ENCODE data around the gene KLK8.

Gene KLK8

DNA sequence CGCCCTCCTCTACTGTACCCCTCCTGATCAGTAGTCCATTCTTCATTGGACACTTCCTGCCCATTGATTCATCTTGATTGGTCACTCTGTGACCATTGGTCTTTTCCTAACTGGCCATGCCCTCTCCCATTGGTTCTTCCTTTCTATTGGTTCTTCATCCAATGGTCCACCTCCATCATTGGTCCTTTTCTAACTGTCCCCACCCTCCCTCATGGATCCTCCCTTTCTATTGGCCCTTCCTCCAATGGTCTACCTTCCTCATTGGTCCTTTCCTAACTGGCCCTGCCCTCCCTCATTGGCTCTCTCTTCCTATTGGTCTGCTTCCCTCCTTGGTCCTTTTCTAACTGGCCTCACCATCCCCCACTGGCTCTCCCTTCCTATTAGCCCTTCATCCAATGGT, 39.2 kb downstream of the KLK8 start:
- no peak for DNase-seq (ENCODE audit: low read depth)
- H3K4me3 ChIP-seq (ENCODE audit: low read depth, low read length) = no peak overlapping the region
- TF ChIP-seq, protein P1, sequence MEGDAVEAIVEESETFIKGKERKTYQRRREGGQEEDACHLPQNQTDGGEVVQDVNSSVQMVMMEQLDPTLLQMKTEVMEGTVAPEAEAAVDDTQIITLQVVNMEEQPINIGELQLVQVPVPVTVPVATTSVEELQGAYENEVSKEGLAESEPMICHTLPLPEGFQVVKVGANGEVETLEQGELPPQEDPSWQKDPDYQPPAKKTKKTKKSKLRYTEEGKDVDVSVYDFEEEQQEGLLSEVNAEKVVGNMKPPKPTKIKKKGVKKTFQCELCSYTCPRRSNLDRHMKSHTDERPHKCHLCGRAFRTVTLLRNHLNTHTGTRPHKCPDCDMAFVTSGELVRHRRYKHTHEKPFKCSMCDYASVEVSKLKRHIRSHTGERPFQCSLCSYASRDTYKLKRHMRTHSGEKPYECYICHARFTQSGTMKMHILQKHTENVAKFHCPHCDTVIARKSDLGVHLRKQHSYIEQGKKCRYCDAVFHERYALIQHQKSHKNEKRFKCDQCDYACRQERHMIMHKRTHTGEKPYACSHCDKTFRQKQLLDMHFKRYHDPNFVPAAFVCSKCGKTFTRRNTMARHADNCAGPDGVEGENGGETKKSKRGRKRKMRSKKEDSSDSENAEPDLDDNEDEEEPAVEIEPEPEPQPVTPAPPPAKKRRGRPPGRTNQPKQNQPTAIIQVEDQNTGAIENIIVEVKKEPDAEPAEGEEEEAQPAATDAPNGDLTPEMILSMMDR (IDR thresholded peaks at IDR 0.05; ENCODE audit: low read depth, low read length, missing control alignments) = no peak
- in situ Hi-C loops (cut with HindIII; ENCODE audit: low sequenced_read_pairs) = no loop called here

DNA sequence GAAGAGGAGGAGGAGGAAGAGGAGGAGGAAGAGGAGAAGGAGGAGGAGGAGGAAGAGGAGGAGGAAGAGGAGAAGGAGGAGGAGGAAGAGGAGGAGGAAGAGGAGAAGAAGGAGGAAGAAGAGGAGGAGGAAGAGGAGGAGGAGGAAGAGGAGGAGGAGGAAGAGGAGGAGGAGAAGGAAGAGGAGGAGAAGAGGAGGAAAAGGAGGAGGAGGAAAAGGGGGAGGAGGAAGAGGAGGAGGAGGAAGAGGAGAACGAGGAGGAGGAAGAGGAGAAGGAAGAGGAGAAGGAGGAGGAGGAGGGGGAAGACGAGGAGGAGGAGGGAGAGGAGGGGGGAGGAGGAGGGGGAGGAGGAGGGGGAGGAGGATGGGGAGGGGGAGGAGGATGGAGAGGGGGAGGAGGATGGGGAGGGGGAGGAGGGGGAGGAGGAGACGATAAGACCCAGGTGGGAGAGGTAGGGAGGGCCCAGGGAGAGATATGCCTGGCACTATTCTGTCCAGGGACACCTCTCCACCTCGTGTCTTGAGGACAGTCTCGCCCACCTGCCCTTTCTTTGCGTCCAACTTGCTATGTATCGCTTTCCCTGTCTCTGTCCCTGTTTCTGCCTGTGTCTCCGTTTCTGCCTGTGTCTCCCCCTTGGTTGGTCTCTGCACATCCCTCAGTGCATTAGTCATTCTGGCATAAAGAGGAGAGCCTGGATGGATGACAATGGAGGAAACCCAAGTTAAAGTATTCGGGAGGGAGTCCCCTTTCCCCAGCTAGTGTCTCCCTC, 41.5 kb downstream of the KLK8 start:
- no peak for DNase-seq (ENCODE audit: low read depth)
- TF ChIP-seq, protein P1 (IDR thresholded peaks at IDR 0.05; ENCODE audit: low read depth, low read length, missing control alignments) = no peak
- H3K4me3 ChIP-seq (ENCODE audit: low read depth, low read length) = no peak overlapping the region
- in situ Hi-C loops (cut with HindIII; ENCODE audit: low sequenced_read_pairs) = no loop called here

DNA sequence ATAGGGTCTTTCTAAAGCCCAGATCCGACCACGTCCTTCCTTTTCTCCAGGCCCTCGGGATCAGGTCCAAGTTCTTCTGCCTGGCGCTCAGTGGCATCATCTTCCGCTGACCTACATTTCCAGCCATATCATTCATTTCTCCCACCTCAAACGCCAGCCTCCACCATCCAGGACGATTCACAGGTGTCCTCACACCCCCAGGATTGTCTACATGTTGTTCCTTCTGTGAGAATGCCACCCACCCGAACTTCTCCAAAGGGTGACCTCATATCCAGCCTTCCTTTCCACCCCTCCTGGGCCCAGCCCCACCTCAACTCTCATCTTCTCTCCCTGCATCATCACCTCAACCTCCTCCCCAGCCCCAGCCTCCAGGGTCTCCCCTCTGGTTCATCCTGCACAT, 43.8 kb downstream of the KLK8 start:
- H3K4me3 ChIP-seq (ENCODE audit: low read depth, low read length) = no peak overlapping the region
- no peak for DNase-seq (ENCODE audit: low read depth)
- TF ChIP-seq, protein P1 (IDR thresholded peaks at IDR 0.05; ENCODE audit: low read depth, low read length, missing control alignments) = no peak
- in situ Hi-C loops (cut with HindIII; ENCODE audit: low sequenced_read_pairs) = no loop called here

DNA sequence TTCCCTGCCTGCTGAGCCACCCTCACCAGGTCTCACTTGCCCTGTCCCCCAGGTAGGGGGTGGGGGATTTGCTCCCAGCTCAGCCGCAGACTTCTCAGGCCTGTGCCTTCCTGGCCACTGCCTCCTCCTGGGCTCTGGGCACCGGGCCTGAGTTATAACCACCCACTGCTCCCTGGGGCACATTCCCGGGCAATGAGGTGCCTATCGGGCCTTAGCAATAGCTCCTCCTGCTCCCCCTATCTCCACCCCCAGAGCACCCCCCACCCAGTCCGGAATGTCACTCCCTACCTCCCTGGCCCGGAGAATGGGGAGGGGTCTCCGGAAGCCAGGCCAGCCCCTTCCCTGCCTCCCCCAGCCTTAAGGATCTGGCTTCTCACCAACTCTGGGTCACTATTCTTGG, 48.5 kb downstream of the KLK8 start, which contains the start of gene KLK5:
TSS of gene KLK5 (minus strand) at position 129 of the 400 bp plus-strand sequence. CDS start 381 bp downstream, outside the sequence.
- no peak for DNase-seq (ENCODE audit: low read depth)
- TF ChIP-seq, protein P1 (IDR thresholded peaks at IDR 0.05; ENCODE audit: low read depth, low read length, missing control alignments) = no peak
- in situ Hi-C loops (cut with HindIII; ENCODE audit: low sequenced_read_pairs) = no loop called here
- H3K4me3 ChIP-seq (ENCODE audit: low read depth, low read length) = no peak within 1 kb of the TSS

DNA sequence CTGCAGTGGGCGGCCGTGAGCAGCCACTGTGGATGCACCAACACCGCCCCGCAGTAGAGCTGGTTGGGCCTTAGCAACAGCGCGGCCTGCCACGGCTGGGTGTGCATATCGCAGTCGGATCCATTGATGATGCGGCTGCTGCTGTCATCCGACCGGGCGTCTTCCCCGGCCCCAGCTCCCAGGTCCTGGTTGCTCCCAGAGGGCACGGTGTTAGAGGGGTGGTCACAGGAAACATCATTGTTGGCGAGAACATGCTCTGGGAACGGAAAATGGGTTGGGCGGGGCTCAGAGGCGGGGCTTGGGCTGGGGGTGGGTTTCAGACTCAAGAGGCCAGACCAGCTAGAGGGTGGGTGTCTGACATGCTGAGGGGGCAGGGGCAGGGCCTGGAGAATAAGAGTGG, 51.5 kb downstream of the KLK8 start:
- no peak overlapping the region for H3K4me3 ChIP-seq (ENCODE audit: low read depth, low read length)
- DNase-seq (ENCODE audit: low read depth) = no peak
- TF ChIP-seq, protein P1 (IDR thresholded peaks at IDR 0.05; ENCODE audit: low read depth, low read length, missing control alignments) = no peak
- in situ Hi-C loops (cut with HindIII; ENCODE audit: low sequenced_read_pairs) = no loop called here

DNA sequence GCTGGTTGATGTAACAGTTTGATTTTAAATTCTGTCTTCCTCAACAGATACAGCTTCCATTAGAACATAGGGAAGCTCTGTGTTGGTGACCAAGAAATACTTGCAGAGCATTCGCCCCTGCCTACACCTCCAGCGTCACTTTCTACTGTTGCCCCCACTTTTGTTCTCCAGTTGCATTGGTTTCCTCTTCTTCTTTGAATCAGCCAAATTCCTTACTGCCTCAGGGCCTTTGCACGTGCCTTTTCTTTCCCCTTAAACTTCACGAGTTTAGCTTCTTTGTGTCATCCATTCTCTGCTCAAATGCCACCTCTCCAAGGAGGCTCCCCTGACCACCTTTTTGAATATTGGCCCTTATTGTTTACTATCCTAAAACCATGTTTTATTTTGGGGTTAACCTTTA, 54.3 kb downstream of the KLK8 start:
- TF ChIP-seq, protein P1 (IDR thresholded peaks at IDR 0.05; ENCODE audit: low read depth, low read length, missing control alignments) = no peak
- in situ Hi-C loops (cut with HindIII; ENCODE audit: low sequenced_read_pairs) = no loop called here
- no peak overlapping the region for H3K4me3 ChIP-seq (ENCODE audit: low read depth, low read length)
- DNase-seq (ENCODE audit: low read depth) = no peak
